GM23338 (cell line): ENCODE data around the gene COL8A1. TPM values are rescaled to one million over a fixed set of nuclear protein-coding genes. Genes with fewer than 3 reads are reported as not detected.

ENCODE experiments used
- ATAC-seq: fragments of 200-7000 bp; cut with Tn5 transposase; 3 replicates; pipeline ENCODE4 v1.9.1; 2020
- DNase-seq: peaks from one replicate; pipeline ENCODE4 v3.0.0-alpha.2; 2015; ENCODE audit warnings: low spot score
- H2AFZ ChIP-seq: fragments of 200-600 bp; sonication (generic); 2 replicates; pipeline ENCODE4 v1.8.0; 2016; ENCODE audit warnings: antibody characterized with exemption, mild to moderate bottlenecking, moderate library complexity
- H3F3A ChIP-seq: fragments of 200-600 bp; sonication (generic); replicated peaks from 2 replicates; pipeline ENCODE4 v1.8.0; 2017; ENCODE audit warnings: antibody characterized with exemption, mixed run types, low read depth
- H3K27ac ChIP-seq: fragments of 200-600 bp; sonication (generic); 2 replicates; pipeline ENCODE4 v1.6.1; 2016; ENCODE audit warnings: low read depth
- H3K27me3 ChIP-seq: fragments of 200-600 bp; sonication (generic); 2 replicates; pipeline ENCODE4 v1.8.0; 2016; ENCODE audit warnings: mild to moderate bottlenecking, mixed run types, moderate library complexity; ENCODE audit not compliant: insufficient read depth
- H3K36me3 ChIP-seq: fragments of 200-600 bp; sonication (generic); 2 replicates; pipeline ENCODE4 v1.8.0; 2016; ENCODE audit warnings: mild to moderate bottlenecking; ENCODE audit not compliant: insufficient read depth
- H3K4me1 ChIP-seq: fragments of 200-600 bp; sonication (generic); 2 replicates; pipeline ENCODE4 v1.8.0; 2016; ENCODE audit warnings: mild to moderate bottlenecking, moderate library complexity; ENCODE audit not compliant: insufficient read depth
- H3K4me2 ChIP-seq: fragments of 200-600 bp; sonication (generic); 2 replicates; pipeline ENCODE4 v1.7.1; 2017; ENCODE audit warnings: mixed run types
- H3K4me3 ChIP-seq: fragments of 200-600 bp; sonication (generic); 2 replicates; pipeline ENCODE4 v1.6.1; 2016; ENCODE audit warnings: mixed run types
- H3K79me2 ChIP-seq: fragments of 200-600 bp; sonication (generic); replicated peaks from 2 replicates; pipeline ENCODE4 v1.8.0; 2017; ENCODE audit warnings: mild to moderate bottlenecking; ENCODE audit not compliant: insufficient read depth
- H3K9me2 ChIP-seq: fragments of 200-600 bp; sonication (generic); 2 replicates; pipeline ENCODE4 v1.8.0; 2017; ENCODE audit not compliant: insufficient read depth
- H4K20me1 ChIP-seq: fragments of 200-600 bp; sonication (generic); replicated peaks from 2 replicates; pipeline ENCODE4 v1.8.0; 2017; ENCODE audit warnings: mild to moderate bottlenecking; ENCODE audit not compliant: insufficient read depth
- H3K27ac Mint-ChIP-seq: 2 replicates; pipeline ENCODE4 v1.8.0; 2020; ENCODE audit warnings: inconsistent platforms, mild to moderate bottlenecking, moderate library complexity, mixed read lengths
- H3K27me3 Mint-ChIP-seq: 3 replicates; pipeline ENCODE4 v1.8.0; 2022; ENCODE audit warnings: low read depth, mild to moderate bottlenecking, moderate library complexity, mixed read lengths, inconsistent platforms; ENCODE audit not compliant: insufficient read depth, poor library complexity
- H3K36me3 Mint-ChIP-seq: 3 replicates; pipeline ENCODE4 v1.8.0; 2021; ENCODE audit warnings: low read depth, mild to moderate bottlenecking, inconsistent platforms, moderate library complexity, mixed read lengths
- H3K4me1 Mint-ChIP-seq: 3 replicates; pipeline ENCODE4 v1.8.0; 2020; ENCODE audit warnings: mild to moderate bottlenecking, inconsistent platforms, mixed read lengths
- H3K4me3 Mint-ChIP-seq: 3 replicates; pipeline ENCODE4 v1.8.0; 2021; ENCODE audit warnings: moderate library complexity, mild to moderate bottlenecking, inconsistent platforms, mixed read lengths
- H3K9me3 Mint-ChIP-seq: 3 replicates; pipeline ENCODE4 v1.8.0; 2020; ENCODE audit warnings: moderate library complexity, mild to moderate bottlenecking, inconsistent platforms, mixed read lengths
- CREB1 ChIP-seq: fragments of 250-450 bp; sonication (Bioruptor Pico); IDR thresholded peaks from 2 replicates; pipeline ENCODE4 v1.5.0; 2020; ENCODE audit warnings: low read depth, mild to moderate bottlenecking, moderate library complexity
- CTCF ChIP-seq, 2 experiments: fragments of 200-600 bp in 1 of 2; sonication (generic) in 1 of 2; conservative IDR thresholded peaks; 2 replicates each; pipeline versions ENCODE4 v1.5.1 to v1.6.1; 2016 to 2017; ENCODE audit warnings: antibody characterized with exemption in 2 of 2, low read depth in 2 of 2, mild to moderate bottlenecking in 2 of 2, moderate library complexity in 1 of 2
- EZH2 ChIP-seq: fragments of 200-600 bp; sonication (generic); IDR thresholded peaks from one replicate; pipeline ENCODE4 v1.8.0; 2017; ENCODE audit warnings: antibody characterized with exemption, mild to moderate bottlenecking, low read depth; ENCODE audit not compliant: unreplicated experiment
- JUNB ChIP-seq: IDR thresholded peaks from one replicate; pipeline ENCODE4 v1.6.1; 2016; ENCODE audit warnings: antibody characterized with exemption; ENCODE audit not compliant: unreplicated experiment
- NANOG ChIP-seq: IDR thresholded peaks from 2 replicates; pipeline ENCODE4 v1.6.1; 2016; ENCODE audit warnings: antibody characterized with exemption, borderline replicate concordance
- POLR2AphosphoS5 ChIP-seq: IDR thresholded peaks from 2 replicates; pipeline ENCODE4 v1.6.1; 2016; ENCODE audit warnings: antibody characterized with exemption, low read depth
- ZNF114 ChIP-seq: fragments of 250-450 bp; sonication (Bioruptor Pico); IDR thresholded peaks from 2 replicates; pipeline ENCODE4 v1.5.0; 2020; ENCODE audit warnings: mild to moderate bottlenecking, moderate library complexity
- ZNF331 ChIP-seq: fragments of 250-450 bp; sonication (Bioruptor Pico); IDR thresholded peaks from 2 replicates; pipeline ENCODE4 v1.5.0; 2020; ENCODE audit warnings: low read depth, mild to moderate bottlenecking, moderate library complexity
- polyA plus RNA-seq: library from polyadenylated mRNA; unstranded; fragments of >200 nt; fragmentation: Nextera tagmentation; extraction: Ambion mirVana; gene quantifications from 2 replicates; pipeline ENCODE4 v1.2.1, GENCODE V29; 2016
- total RNA-seq: library from RNA; depleted of rRNA; stranded (reverse); fragments of >200 nt; shearing (Covaris generic); gene quantifications from 2 replicates; pipeline ENCODE4 v1.2.3, GENCODE V29; 2014

Gene COL8A1
- total and polyA plus RNA-seq, 2 experiments from 2014 or later, result 0.26 to 0.97 TPM

GRCh38 chr3:99686469-99686868, 48.1 kb downstream of the COL8A1 start:
- H3K4me1 Mint-ChIP-seq, result peaks cover 8% of the 10 kb centered on the region; the same call in 2 of the 3 replicates
- ATAC-seq (no peak), DNase-seq (no peak)
- Histone ChIP-seq H3K9me2 (no peaks in the 10 kb centered on the region), H3K27me3 (no peaks in the 10 kb centered on the region), H3K79me2 (no peaks in the 10 kb centered on the region), H3K27ac (no peak overlapping the region), H3K36me3 (no peaks in the 10 kb centered on the region), H4K20me1 (no peaks in the 10 kb centered on the region), H3K4me1 (0 out of 2 replicates have a peak, but pooled peaks cover 6% of the 10 kb centered on the region), H2AFZ (no peak overlapping the region), H3K4me2 (no peak overlapping the region), H3K4me3 (no peak overlapping the region), H3F3A (no peaks in the 10 kb centered on the region)
- TF ChIP-seq CTCF (conservative IDR thresholded peaks at IDR 0.05; ENCODE audit: low read depth in 2 of 2) (no peak), JUNB (no peak), EZH2 (no peak), ZNF331 (CRISPR knock-in tag) (no peak), ZNF114 (CRISPR knock-in tag) (no peak), CREB1 (no peak), POLR2AphosphoS5 (no peak), NANOG (no peak)
- no peak overlapping the region for H3K27ac Mint-ChIP-seq
- no peaks in the 10 kb centered on the region for H3K27me3 Mint-ChIP-seq
- no peak overlapping the region for H3K4me3 Mint-ChIP-seq
- no peaks in the 10 kb centered on the region for H3K9me3 Mint-ChIP-seq
- no peaks in the 10 kb centered on the region for H3K36me3 Mint-ChIP-seq

GRCh38 chr3:99686955-99687612, 48.7 kb downstream of the COL8A1 start:
- no peaks in the 10 kb centered on the region for H3K36me3 ChIP-seq
- H3K4me3 ChIP-seq, result no peak overlapping the region
- no peak overlapping the region for H3K4me3 Mint-ChIP-seq
- no peak overlapping the region for H2AFZ ChIP-seq
- H3K79me2 ChIP-seq, result no peaks in the 10 kb centered on the region
- no peaks in the 10 kb centered on the region for H4K20me1 ChIP-seq
- H3K27ac ChIP-seq, result no peak overlapping the region
- no peaks in the 10 kb centered on the region for H3K9me3 Mint-ChIP-seq
- H3K9me2 ChIP-seq, result no peaks in the 10 kb centered on the region
- peaks cover 8% of the 10 kb centered on the region; the same call in 2 of the 3 replicates for H3K4me1 Mint-ChIP-seq
- no peaks in the 10 kb centered on the region for H3K36me3 Mint-ChIP-seq
- H3K4me2 ChIP-seq, result no peak overlapping the region
- no peak overlapping the region for H3K27ac Mint-ChIP-seq
- H3K4me1 ChIP-seq, result 0 out of 2 replicates have a peak, but pooled peaks cover 6% of the 10 kb centered on the region
- H3K27me3 Mint-ChIP-seq, result no peaks in the 10 kb centered on the region
- peak; percentile 82 for ATAC-seq
- no peak for TF ChIP-seq ZNF331 (CRISPR knock-in tag)
- peak; percentile 88 to 93 for TF ChIP-seq CTCF (conservative IDR thresholded peaks at IDR 0.05; ENCODE audit: low read depth in 2 of 2)
- TF ChIP-seq JUNB, result no peak
- peak; percentile 76 for DNase-seq
- H3K27me3 ChIP-seq, result no peaks in the 10 kb centered on the region
- no peaks in the 10 kb centered on the region for H3F3A ChIP-seq
